GM23338 (cell line): ENCODE data around the gene THUMPD2.

Experiments
- CREB1 ChIP-seq: fragments of 250-450 bp; sonication (Bioruptor Pico); IDR thresholded peaks from 2 replicates; pipeline ENCODE4 v1.5.0; 2020; ENCODE audit warnings: low read depth, mild to moderate bottlenecking, moderate library complexity
- EZH2 ChIP-seq: fragments of 200-600 bp; sonication (generic); IDR thresholded peaks from one replicate; pipeline ENCODE4 v1.8.0; 2017; ENCODE audit warnings: antibody characterized with exemption, mild to moderate bottlenecking, low read depth; ENCODE audit not compliant: unreplicated experiment
- EZH2phosphoT487 ChIP-seq: fragments of 200-600 bp; sonication (generic); IDR thresholded peaks from one replicate; pipeline ENCODE4 v1.8.1; 2018; ENCODE audit warnings: antibody characterized with exemption; ENCODE audit not compliant: unreplicated experiment
- JUNB ChIP-seq: IDR thresholded peaks from one replicate; pipeline ENCODE4 v1.6.1; 2016; ENCODE audit warnings: antibody characterized with exemption; ENCODE audit not compliant: unreplicated experiment
- NANOG ChIP-seq: IDR thresholded peaks from 2 replicates; pipeline ENCODE4 v1.6.1; 2016; ENCODE audit warnings: antibody characterized with exemption, borderline replicate concordance
- POLR2AphosphoS5 ChIP-seq: IDR thresholded peaks from 2 replicates; pipeline ENCODE4 v1.6.1; 2016; ENCODE audit warnings: antibody characterized with exemption, low read depth
- STAT1 ChIP-seq: IDR thresholded peaks from one replicate; pipeline ENCODE4 v1.6.1; 2016; ENCODE audit warnings: antibody characterized with exemption; ENCODE audit not compliant: unreplicated experiment
- ZNF114 ChIP-seq: fragments of 250-450 bp; sonication (Bioruptor Pico); IDR thresholded peaks from 2 replicates; pipeline ENCODE4 v1.5.0; 2020; ENCODE audit warnings: mild to moderate bottlenecking, moderate library complexity
- ZNF331 ChIP-seq: fragments of 250-450 bp; sonication (Bioruptor Pico); IDR thresholded peaks from 2 replicates; pipeline ENCODE4 v1.5.0; 2020; ENCODE audit warnings: low read depth, mild to moderate bottlenecking, moderate library complexity
- TF ChIP-seq, protein P1 (sequence below), 2 experiments: fragments of 200-600 bp in 1 of 2; sonication (generic) in 1 of 2; conservative IDR thresholded peaks; 2 replicates each; pipeline versions ENCODE4 v1.5.1 to v1.6.1; 2016 to 2017; ENCODE audit warnings: antibody characterized with exemption in 2 of 2, low read depth in 2 of 2, mild to moderate bottlenecking in 2 of 2, moderate library complexity in 1 of 2
- TF ChIP-seq, protein P2 (sequence below): IDR thresholded peaks from 2 replicates; pipeline ENCODE4 v1.6.1; 2016; ENCODE audit warnings: antibody characterized with exemption
- TF ChIP-seq, protein P3 (sequence below): IDR thresholded peaks from one replicate; pipeline ENCODE4 v1.6.1; 2018; ENCODE audit warnings: antibody characterized with exemption; ENCODE audit not compliant: unreplicated experiment
- TF ChIP-seq, protein P4 (sequence below): fragments of 250-450 bp; sonication (Bioruptor Pico); IDR thresholded peaks from 2 replicates; pipeline ENCODE4 v1.5.0; 2020; ENCODE audit warnings: mild to moderate bottlenecking, moderate library complexity

DNA sequence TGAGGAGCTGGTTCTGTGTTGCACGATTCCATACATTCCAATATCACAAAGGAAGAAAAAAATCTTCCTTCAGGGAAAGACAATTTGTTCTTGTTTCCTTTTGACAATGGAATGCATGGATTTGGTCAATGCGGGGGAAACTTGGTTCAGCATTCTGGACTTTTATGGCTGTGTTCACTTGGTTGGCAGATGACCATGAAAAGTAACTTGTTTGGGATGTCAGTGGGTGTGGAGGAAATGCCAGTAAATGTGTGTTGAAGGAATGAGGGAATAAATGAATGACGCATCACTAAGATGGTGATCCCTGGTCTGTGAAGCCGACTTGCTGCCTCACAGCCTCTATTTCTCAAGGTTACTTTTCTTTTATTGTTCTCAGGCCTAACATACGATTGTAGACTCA, 53.7 kb downstream of the THUMPD2 start:
- TF ChIP-seq, protein P1, sequence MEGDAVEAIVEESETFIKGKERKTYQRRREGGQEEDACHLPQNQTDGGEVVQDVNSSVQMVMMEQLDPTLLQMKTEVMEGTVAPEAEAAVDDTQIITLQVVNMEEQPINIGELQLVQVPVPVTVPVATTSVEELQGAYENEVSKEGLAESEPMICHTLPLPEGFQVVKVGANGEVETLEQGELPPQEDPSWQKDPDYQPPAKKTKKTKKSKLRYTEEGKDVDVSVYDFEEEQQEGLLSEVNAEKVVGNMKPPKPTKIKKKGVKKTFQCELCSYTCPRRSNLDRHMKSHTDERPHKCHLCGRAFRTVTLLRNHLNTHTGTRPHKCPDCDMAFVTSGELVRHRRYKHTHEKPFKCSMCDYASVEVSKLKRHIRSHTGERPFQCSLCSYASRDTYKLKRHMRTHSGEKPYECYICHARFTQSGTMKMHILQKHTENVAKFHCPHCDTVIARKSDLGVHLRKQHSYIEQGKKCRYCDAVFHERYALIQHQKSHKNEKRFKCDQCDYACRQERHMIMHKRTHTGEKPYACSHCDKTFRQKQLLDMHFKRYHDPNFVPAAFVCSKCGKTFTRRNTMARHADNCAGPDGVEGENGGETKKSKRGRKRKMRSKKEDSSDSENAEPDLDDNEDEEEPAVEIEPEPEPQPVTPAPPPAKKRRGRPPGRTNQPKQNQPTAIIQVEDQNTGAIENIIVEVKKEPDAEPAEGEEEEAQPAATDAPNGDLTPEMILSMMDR (conservative IDR thresholded peaks at IDR 0.05; ENCODE audit: low read depth in 2 of 2): no peak
- TF ChIP-seq EZH2 (no peak), EZH2phosphoT487 (no peak), POLR2AphosphoS5 (no peak), CREB1 (CRISPR knock-in tag) (no peak), NANOG (no peak), ZNF114 (CRISPR knock-in tag) (no peak), STAT1 (no peak), ZNF331 (CRISPR knock-in tag) (no peak), JUNB (no peak)
- TF ChIP-seq, protein P2, sequence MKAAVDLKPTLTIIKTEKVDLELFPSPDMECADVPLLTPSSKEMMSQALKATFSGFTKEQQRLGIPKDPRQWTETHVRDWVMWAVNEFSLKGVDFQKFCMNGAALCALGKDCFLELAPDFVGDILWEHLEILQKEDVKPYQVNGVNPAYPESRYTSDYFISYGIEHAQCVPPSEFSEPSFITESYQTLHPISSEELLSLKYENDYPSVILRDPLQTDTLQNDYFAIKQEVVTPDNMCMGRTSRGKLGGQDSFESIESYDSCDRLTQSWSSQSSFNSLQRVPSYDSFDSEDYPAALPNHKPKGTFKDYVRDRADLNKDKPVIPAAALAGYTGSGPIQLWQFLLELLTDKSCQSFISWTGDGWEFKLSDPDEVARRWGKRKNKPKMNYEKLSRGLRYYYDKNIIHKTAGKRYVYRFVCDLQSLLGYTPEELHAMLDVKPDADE: no peak
- TF ChIP-seq, protein P3, sequence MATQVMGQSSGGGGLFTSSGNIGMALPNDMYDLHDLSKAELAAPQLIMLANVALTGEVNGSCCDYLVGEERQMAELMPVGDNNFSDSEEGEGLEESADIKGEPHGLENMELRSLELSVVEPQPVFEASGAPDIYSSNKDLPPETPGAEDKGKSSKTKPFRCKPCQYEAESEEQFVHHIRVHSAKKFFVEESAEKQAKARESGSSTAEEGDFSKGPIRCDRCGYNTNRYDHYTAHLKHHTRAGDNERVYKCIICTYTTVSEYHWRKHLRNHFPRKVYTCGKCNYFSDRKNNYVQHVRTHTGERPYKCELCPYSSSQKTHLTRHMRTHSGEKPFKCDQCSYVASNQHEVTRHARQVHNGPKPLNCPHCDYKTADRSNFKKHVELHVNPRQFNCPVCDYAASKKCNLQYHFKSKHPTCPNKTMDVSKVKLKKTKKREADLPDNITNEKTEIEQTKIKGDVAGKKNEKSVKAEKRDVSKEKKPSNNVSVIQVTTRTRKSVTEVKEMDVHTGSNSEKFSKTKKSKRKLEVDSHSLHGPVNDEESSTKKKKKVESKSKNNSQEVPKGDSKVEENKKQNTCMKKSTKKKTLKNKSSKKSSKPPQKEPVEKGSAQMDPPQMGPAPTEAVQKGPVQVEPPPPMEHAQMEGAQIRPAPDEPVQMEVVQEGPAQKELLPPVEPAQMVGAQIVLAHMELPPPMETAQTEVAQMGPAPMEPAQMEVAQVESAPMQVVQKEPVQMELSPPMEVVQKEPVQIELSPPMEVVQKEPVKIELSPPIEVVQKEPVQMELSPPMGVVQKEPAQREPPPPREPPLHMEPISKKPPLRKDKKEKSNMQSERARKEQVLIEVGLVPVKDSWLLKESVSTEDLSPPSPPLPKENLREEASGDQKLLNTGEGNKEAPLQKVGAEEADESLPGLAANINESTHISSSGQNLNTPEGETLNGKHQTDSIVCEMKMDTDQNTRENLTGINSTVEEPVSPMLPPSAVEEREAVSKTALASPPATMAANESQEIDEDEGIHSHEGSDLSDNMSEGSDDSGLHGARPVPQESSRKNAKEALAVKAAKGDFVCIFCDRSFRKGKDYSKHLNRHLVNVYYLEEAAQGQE: no peak
- TF ChIP-seq, protein P4, sequence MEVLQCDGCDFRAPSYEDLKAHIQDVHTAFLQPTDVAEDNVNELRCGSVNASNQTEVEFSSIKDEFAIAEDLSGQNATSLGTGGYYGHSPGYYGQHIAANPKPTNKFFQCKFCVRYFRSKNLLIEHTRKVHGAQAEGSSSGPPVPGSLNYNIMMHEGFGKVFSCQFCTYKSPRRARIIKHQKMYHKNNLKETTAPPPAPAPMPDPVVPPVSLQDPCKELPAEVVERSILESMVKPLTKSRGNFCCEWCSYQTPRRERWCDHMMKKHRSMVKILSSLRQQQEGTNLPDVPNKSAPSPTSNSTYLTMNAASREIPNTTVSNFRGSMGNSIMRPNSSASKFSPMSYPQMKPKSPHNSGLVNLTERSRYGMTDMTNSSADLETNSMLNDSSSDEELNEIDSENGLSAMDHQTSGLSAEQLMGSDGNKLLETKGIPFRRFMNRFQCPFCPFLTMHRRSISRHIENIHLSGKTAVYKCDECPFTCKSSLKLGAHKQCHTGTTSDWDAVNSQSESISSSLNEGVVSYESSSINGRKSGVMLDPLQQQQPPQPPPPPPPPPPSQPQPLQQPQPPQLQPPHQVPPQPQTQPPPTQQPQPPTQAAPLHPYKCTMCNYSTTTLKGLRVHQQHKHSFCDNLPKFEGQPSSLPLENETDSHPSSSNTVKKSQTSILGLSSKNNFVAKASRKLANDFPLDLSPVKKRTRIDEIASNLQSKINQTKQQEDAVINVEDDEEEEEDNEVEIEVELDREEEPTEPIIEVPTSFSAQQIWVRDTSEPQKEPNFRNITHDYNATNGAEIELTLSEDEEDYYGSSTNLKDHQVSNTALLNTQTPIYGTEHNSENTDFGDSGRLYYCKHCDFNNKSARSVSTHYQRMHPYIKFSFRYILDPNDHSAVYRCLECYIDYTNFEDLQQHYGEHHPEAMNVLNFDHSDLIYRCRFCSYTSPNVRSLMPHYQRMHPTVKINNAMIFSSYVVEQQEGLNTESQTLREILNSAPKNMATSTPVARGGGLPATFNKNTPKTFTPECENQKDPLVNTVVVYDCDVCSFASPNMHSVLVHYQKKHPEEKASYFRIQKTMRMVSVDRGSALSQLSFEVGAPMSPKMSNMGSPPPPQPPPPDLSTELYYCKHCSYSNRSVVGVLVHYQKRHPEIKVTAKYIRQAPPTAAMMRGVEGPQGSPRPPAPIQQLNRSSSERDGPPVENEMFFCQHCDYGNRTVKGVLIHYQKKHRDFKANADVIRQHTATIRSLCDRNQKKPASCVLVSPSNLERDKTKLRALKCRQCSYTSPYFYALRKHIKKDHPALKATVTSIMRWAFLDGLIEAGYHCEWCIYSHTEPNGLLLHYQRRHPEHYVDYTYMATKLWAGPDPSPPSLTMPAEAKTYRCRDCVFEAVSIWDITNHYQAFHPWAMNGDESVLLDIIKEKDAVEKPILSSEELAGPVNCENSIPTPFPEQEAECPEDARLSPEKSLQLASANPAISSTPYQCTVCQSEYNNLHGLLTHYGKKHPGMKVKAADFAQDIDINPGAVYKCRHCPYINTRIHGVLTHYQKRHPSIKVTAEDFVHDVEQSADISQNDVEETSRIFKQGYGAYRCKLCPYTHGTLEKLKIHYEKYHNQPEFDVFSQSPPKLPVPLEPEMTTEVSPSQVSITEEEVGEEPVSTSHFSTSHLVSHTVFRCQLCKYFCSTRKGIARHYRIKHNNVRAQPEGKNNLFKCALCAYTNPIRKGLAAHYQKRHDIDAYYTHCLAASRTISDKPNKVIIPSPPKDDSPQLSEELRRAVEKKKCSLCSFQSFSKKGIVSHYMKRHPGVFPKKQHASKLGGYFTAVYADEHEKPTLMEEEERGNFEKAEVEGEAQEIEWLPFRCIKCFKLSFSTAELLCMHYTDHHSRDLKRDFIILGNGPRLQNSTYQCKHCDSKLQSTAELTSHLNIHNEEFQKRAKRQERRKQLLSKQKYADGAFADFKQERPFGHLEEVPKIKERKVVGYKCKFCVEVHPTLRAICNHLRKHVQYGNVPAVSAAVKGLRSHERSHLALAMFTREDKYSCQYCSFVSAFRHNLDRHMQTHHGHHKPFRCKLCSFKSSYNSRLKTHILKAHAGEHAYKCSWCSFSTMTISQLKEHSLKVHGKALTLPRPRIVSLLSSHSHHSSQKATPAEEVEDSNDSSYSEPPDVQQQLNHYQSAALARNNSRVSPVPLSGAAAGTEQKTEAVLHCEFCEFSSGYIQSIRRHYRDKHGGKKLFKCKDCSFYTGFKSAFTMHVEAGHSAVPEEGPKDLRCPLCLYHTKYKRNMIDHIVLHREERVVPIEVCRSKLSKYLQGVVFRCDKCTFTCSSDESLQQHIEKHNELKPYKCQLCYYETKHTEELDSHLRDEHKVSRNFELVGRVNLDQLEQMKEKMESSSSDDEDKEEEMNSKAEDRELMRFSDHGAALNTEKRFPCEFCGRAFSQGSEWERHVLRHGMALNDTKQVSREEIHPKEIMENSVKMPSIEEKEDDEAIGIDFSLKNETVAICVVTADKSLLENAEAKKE (CRISPR knock-in tag): no peak
